Natural killer cell treated with Interleukin-12 subunit alpha and Interleukin-12 subunit beta and Interleukin-15 and Interleukin-18, amount 100 ng/mL, for 72 hours (primary cell): ENCODE results near the gene SLC6A17. TPM values are rescaled to one million over a fixed set of nuclear protein-coding genes. Genes with fewer than 3 reads are reported as not detected.

Source experiments
- ATAC-seq, 2 donors: fragments of 150-1000 bp; cut with Tn5 transposase in 1 of 2; sonication (Bioruptor Pico), chemical (Tn5 transposase) in 1 of 2; 2 replicates each; pipeline ENCODE4 v1.10.0; 2021
- DNase-seq: peaks from one replicate; pipeline ENCODE4 v3.0.0; 2022; ENCODE audit warnings: low spot score
- H3K27ac Mint-ChIP-seq, 2 donors: 1 replicate in 1 of 2; 2 replicates in 1 of 2; pipeline ENCODE4 v1.8.0; 2022; ENCODE audit warnings: mixed read lengths in 2 of 2, mild to moderate bottlenecking in 1 of 2, moderate library complexity in 1 of 2
- H3K27me3 Mint-ChIP-seq, 2 donors: 1 replicate in 1 of 2; 2 replicates in 1 of 2; pipeline ENCODE4 v1.8.0; 2022; ENCODE audit warnings: mixed read lengths in 2 of 2
- H3K36me3 Mint-ChIP-seq: one replicate; pipeline ENCODE4 v1.8.0; 2022; ENCODE audit warnings: mixed read lengths
- H3K4me1 Mint-ChIP-seq, 2 donors: 1 replicate in 1 of 2; 2 replicates in 1 of 2; pipeline ENCODE4 v1.8.0; 2022; ENCODE audit warnings: low read depth in 2 of 2, mixed read lengths in 2 of 2, mild to moderate bottlenecking in 1 of 2
- H3K4me3 Mint-ChIP-seq: one replicate; pipeline ENCODE4 v1.8.0; 2022; ENCODE audit warnings: mixed read lengths
- H3K9me3 Mint-ChIP-seq: 2 replicates; pipeline ENCODE4 v1.8.0; 2022; ENCODE audit warnings: mixed read lengths
- total RNA-seq, 2 donors: library from RNA; stranded (reverse); gene quantifications; one replicate each; pipeline ENCODE4 v1.2.3, GENCODE V29; 2022

Gene SLC6A17
- total RNA-seq, 2 donors from 2014 or later = not detected

- H3K36me3 Mint-ChIP-seq = no peaks in the 10 kb centered on the region
- H3K4me3 Mint-ChIP-seq = no peak overlapping the region
- ATAC-seq = no peak
- no peaks in the 10 kb centered on the region for H3K9me3 Mint-ChIP-seq
- no peak overlapping the region for H3K27ac Mint-ChIP-seq
- DNase-seq = no peak
- no peaks in the 10 kb centered on the region for H3K4me1 Mint-ChIP-seq
- peaks cover 0 to 9% of the 10 kb centered on the region in 2 donors for H3K27me3 Mint-ChIP-seq
Observed at GRCh38 chr1:110170766-110171733, 20.8 kb downstream of the SLC6A17 start.

DNA sequence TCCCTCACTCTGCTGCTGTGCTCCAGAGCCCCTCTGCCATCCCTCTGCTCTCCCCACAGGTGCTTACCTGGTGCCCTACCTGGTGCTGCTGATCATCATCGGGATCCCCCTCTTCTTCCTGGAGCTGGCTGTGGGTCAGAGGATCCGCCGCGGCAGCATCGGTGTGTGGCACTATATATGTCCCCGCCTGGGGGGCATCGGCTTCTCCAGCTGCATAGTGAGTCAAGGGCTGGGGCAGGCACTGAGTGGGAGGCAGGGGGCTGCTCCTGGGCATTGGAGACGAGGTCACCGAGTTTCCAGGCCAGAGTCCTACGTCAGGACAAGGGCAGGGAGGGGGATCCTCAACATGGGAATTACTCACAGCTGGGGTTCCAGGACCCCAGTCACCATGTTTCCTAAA is 21.7 kb downstream of the SLC6A17 start:
- peaks cover 5 to 14% of the 10 kb centered on the region in 2 donors for H3K27me3 Mint-ChIP-seq
- no peaks in the 10 kb centered on the region for H3K9me3 Mint-ChIP-seq
- DNase-seq (no peak), ATAC-seq (no peak)
- H3K4me1 Mint-ChIP-seq = no peaks in the 10 kb centered on the region
- no peak overlapping the region for H3K27ac Mint-ChIP-seq
- H3K36me3 Mint-ChIP-seq = no peaks in the 10 kb centered on the region
- H3K4me3 Mint-ChIP-seq = no peak overlapping the region

- H3K27me3 Mint-ChIP-seq = peaks cover 6 to 14% of the 10 kb centered on the region in 2 donors
- no peaks in the 10 kb centered on the region for H3K36me3 Mint-ChIP-seq
- no peak for DNase-seq
- no peak for ATAC-seq
- H3K27ac Mint-ChIP-seq = no peak overlapping the region
- no peak overlapping the region for H3K4me3 Mint-ChIP-seq
- no peaks in the 10 kb centered on the region for H3K9me3 Mint-ChIP-seq
- no peaks in the 10 kb centered on the region for H3K4me1 Mint-ChIP-seq
Observed at GRCh38 chr1:110173466-110174105, 23.3 kb downstream of the SLC6A17 start.

- Mint-ChIP-seq H3K4me3 (no peak overlapping the region), H3K9me3 (no peaks in the 10 kb centered on the region), H3K27me3 (peaks cover 6 to 14% of the 10 kb centered on the region in 2 donors), H3K27ac (no peak overlapping the region), H3K4me1 (no peaks in the 10 kb centered on the region), H3K36me3 (no peaks in the 10 kb centered on the region)
- DNase-seq = no peak
- ATAC-seq = no peak
Observed at GRCh38 chr1:110174961-110175360, 24.7 kb downstream of the SLC6A17 start.

DNA sequence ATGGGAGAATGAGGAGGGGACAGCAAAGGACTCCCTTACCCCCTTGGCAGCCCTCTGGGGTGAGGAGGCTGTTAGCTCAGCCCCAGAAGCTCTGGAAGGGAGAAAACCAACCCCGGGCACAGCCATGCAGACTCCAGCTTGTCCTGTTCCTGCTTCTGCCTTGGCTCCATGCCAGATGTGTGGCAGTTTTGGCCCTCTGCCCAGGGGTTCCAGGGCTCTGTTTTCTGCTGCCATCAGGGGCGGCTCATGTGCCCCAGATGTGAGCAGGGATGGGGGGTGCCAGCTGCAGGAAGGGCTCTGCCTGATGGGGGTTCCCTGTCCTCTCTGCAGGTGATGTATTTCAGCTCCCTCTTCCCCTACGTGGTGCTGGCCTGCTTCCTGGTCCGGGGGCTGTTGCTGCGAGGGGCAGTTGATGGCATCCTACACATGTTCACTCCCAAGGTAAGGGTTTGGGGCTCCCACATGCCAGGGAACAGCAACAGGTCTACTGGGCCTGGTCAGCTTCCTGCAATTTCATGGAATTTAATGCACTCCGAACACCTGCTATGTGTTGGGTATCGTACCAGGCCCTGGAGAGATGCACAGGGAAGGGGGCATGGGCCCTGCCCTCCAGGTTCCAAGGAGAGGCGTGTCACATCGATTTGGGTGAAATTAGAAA is 26.1 kb downstream of the SLC6A17 start:
- no peaks in the 10 kb centered on the region for H3K36me3 Mint-ChIP-seq
- peaks cover 6 to 13% of the 10 kb centered on the region in 2 donors for H3K27me3 Mint-ChIP-seq
- H3K4me1 Mint-ChIP-seq = no peaks in the 10 kb centered on the region
- H3K9me3 Mint-ChIP-seq = no peaks in the 10 kb centered on the region
- no peak overlapping the region for H3K4me3 Mint-ChIP-seq
- ATAC-seq (no peak), DNase-seq (no peak)
- H3K27ac Mint-ChIP-seq = no peak overlapping the region

GRCh38 chr1:110177775-110178174 is 27.5 kb downstream of the SLC6A17 start:
- ATAC-seq (no peak), DNase-seq (no peak)
- Mint-ChIP-seq H3K4me1 (no peaks in the 10 kb centered on the region), H3K9me3 (no peaks in the 10 kb centered on the region), H3K27ac (no peak overlapping the region), H3K36me3 (no peaks in the 10 kb centered on the region), H3K4me3 (no peak overlapping the region), H3K27me3 (peaks cover 6 to 10% of the 10 kb centered on the region in 2 donors)

- ATAC-seq = no peak
Observed at GRCh38 chr1:110183642-110184167, 33.4 kb downstream of the SLC6A17 start.

DNA sequence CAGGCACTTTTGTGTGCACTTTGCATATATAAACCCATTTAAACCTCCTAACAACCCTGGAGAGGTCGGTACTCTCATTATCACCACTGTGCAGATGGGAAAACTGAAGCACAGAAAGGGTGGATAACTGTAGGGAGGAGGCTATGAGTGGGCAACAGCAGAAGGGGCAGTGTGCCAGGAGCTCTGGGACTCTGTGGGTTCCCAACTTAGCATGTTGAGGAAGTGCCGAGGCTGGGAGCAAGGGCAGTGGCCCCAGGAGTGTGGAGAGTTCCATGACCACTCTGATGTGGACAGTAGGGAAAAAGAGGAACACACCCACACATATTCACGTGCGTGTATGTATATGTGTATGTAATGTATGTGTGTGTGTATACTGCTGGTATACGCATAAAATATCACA is 34.2 kb downstream of the SLC6A17 start:
- Mint-ChIP-seq H3K4me1 (no peaks in the 10 kb centered on the region), H3K27ac (no peak overlapping the region), H3K4me3 (no peak overlapping the region), H3K27me3 (peaks cover 17 to 19% of the 10 kb centered on the region in 2 donors), H3K36me3 (no peaks in the 10 kb centered on the region), H3K9me3 (no peaks in the 10 kb centered on the region)
- DNase-seq (no peak), ATAC-seq (no peak)

More at GRCh38 chr1:110183642-110184167, 33.4 kb downstream of the SLC6A17 start:
- H3K4me3 Mint-ChIP-seq = no peak overlapping the region
- DNase-seq = no peak
- peaks cover 10 to 12% of the 10 kb centered on the region in 2 donors for H3K27me3 Mint-ChIP-seq
- no peaks in the 10 kb centered on the region for H3K36me3 Mint-ChIP-seq
- no peak overlapping the region for H3K27ac Mint-ChIP-seq
- no peaks in the 10 kb centered on the region for H3K9me3 Mint-ChIP-seq
- no peaks in the 10 kb centered on the region for H3K4me1 Mint-ChIP-seq

DNA sequence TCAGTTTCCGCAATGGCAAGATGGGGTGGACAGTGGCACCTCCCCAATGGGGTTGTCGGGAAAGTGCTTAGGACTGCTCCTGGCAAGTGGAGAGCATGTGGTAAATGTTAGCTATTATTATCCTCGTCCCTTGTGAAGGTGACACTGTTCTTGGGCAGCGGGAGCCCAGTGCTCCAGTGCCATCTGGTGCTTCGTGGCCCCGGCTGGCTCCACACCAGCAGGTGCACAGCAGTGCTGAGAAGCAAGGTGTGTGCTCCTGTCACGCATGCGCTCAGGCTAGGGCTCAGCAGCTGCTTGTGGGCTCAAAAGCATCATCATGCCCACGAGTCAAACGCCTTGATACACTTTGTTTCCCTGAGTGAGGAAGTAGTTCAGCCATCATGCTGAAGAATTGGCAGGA is 34.9 kb downstream of the SLC6A17 start:
- H3K27me3 Mint-ChIP-seq = peaks cover 22% of the 10 kb centered on the region in 2 donors
- H3K4me3 Mint-ChIP-seq = no peak overlapping the region
- no peaks in the 10 kb centered on the region for H3K36me3 Mint-ChIP-seq
- no peaks in the 10 kb centered on the region for H3K9me3 Mint-ChIP-seq
- no peak for ATAC-seq
- H3K27ac Mint-ChIP-seq = no peak overlapping the region
- DNase-seq = no peak
- no peaks in the 10 kb centered on the region for H3K4me1 Mint-ChIP-seq

GRCh38 chr1:110186558-110186957 is 36.3 kb downstream of the SLC6A17 start:
- Mint-ChIP-seq H3K36me3 (no peaks in the 10 kb centered on the region), H3K27ac (no peak overlapping the region), H3K4me3 (no peak overlapping the region), H3K4me1 (no peaks in the 10 kb centered on the region), H3K27me3 (peaks cover 22% of the 10 kb centered on the region in 2 donors), H3K9me3 (no peaks in the 10 kb centered on the region)
- ATAC-seq (no peak), DNase-seq (no peak)

- Mint-ChIP-seq H3K4me3 (no peak overlapping the region), H3K36me3 (no peaks in the 10 kb centered on the region), H3K9me3 (no peaks in the 10 kb centered on the region)
Observed at GRCh38 chr1:110187139-110187890, 37.0 kb downstream of the SLC6A17 start.

DNA sequence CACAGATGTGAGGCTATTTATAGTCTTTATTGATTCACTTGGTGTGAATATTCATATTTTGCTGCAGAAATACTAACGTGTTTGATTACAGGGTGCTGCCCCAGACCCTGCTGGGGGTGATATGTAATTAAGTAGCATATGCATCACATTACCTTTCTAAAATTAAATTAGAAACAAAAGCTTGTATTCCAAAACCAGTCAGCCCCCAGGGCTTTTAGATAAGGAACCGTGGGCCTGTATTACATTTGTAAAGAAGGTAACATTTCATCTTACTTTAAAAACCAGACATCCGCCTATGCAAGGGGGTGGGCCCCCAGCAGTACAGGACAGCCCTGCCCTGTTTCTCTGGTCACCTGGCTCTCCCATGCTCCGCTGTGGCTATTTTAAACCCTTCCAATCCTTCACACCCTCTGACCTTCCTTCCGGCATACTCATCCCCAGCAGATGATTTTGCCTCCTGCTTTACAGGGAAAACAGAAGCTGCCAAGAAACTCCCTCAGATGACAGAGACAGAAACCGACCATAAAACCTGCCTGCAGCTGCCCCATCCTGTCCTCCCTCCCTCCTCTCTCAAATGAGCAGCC is 37.8 kb downstream of the SLC6A17 start:
- no peaks in the 10 kb centered on the region for H3K9me3 Mint-ChIP-seq
- DNase-seq = no peak
- H3K36me3 Mint-ChIP-seq = no peaks in the 10 kb centered on the region
- peaks cover 22% of the 10 kb centered on the region in 2 donors for H3K27me3 Mint-ChIP-seq
- no peak for ATAC-seq
- no peaks in the 10 kb centered on the region for H3K4me1 Mint-ChIP-seq
- H3K27ac Mint-ChIP-seq = no peak overlapping the region
- no peak overlapping the region for H3K4me3 Mint-ChIP-seq

More at GRCh38 chr1:110187139-110187890, 37.0 kb downstream of the SLC6A17 start:
- no peak for DNase-seq
- ATAC-seq = no peak
- no peaks in the 10 kb centered on the region for H3K4me1 Mint-ChIP-seq
- H3K27ac Mint-ChIP-seq = no peak overlapping the region
- peaks cover 22% of the 10 kb centered on the region in 2 donors for H3K27me3 Mint-ChIP-seq

GRCh38 chr1:110189181-110189580 is 38.9 kb downstream of the SLC6A17 start:
- DNase-seq = no peak
- no peak for ATAC-seq
- H3K4me3 Mint-ChIP-seq = no peak overlapping the region

More at GRCh38 chr1:110189181-110189580, 38.9 kb downstream of the SLC6A17 start:
- H3K9me3 Mint-ChIP-seq = no peaks in the 10 kb centered on the region
- H3K27me3 Mint-ChIP-seq = peaks cover 22% of the 10 kb centered on the region in 2 donors
- H3K36me3 Mint-ChIP-seq = no peaks in the 10 kb centered on the region
- no peaks in the 10 kb centered on the region for H3K4me1 Mint-ChIP-seq
- no peak overlapping the region for H3K27ac Mint-ChIP-seq
